GM23338 (cell line): ENCODE results near the gene MYO7B. TPM values are rescaled to one million over a fixed set of nuclear protein-coding genes. Genes with fewer than 3 reads are reported as not detected.

Source experiments
- ATAC-seq: fragments of 200-7000 bp; cut with Tn5 transposase; 3 replicates; pipeline ENCODE4 v1.9.1; 2020
- DNase-seq: peaks from one replicate; pipeline ENCODE4 v3.0.0-alpha.2; 2015; ENCODE audit warnings: low spot score
- H2AFZ ChIP-seq: fragments of 200-600 bp; sonication (generic); 2 replicates; pipeline ENCODE4 v1.8.0; 2016; ENCODE audit warnings: antibody characterized with exemption, mild to moderate bottlenecking, moderate library complexity
- H3F3A ChIP-seq: fragments of 200-600 bp; sonication (generic); replicated peaks from 2 replicates; pipeline ENCODE4 v1.8.0; 2017; ENCODE audit warnings: antibody characterized with exemption, mixed run types, low read depth
- H3K27ac ChIP-seq: fragments of 200-600 bp; sonication (generic); 2 replicates; pipeline ENCODE4 v1.6.1; 2016; ENCODE audit warnings: low read depth
- H3K27me3 ChIP-seq: fragments of 200-600 bp; sonication (generic); 2 replicates; pipeline ENCODE4 v1.8.0; 2016; ENCODE audit warnings: mild to moderate bottlenecking, mixed run types, moderate library complexity; ENCODE audit not compliant: insufficient read depth
- H3K36me3 ChIP-seq: fragments of 200-600 bp; sonication (generic); 2 replicates; pipeline ENCODE4 v1.8.0; 2016; ENCODE audit warnings: mild to moderate bottlenecking; ENCODE audit not compliant: insufficient read depth
- H3K4me1 ChIP-seq: fragments of 200-600 bp; sonication (generic); 2 replicates; pipeline ENCODE4 v1.8.0; 2016; ENCODE audit warnings: mild to moderate bottlenecking, moderate library complexity; ENCODE audit not compliant: insufficient read depth
- H3K4me2 ChIP-seq: fragments of 200-600 bp; sonication (generic); 2 replicates; pipeline ENCODE4 v1.7.1; 2017; ENCODE audit warnings: mixed run types
- H3K4me3 ChIP-seq: fragments of 200-600 bp; sonication (generic); 2 replicates; pipeline ENCODE4 v1.6.1; 2016; ENCODE audit warnings: mixed run types
- H3K79me2 ChIP-seq: fragments of 200-600 bp; sonication (generic); replicated peaks from 2 replicates; pipeline ENCODE4 v1.8.0; 2017; ENCODE audit warnings: mild to moderate bottlenecking; ENCODE audit not compliant: insufficient read depth
- H3K9me2 ChIP-seq: fragments of 200-600 bp; sonication (generic); 2 replicates; pipeline ENCODE4 v1.8.0; 2017; ENCODE audit not compliant: insufficient read depth
- H4K20me1 ChIP-seq: fragments of 200-600 bp; sonication (generic); replicated peaks from 2 replicates; pipeline ENCODE4 v1.8.0; 2017; ENCODE audit warnings: mild to moderate bottlenecking; ENCODE audit not compliant: insufficient read depth
- H3K27ac Mint-ChIP-seq: 2 replicates; pipeline ENCODE4 v1.8.0; 2020; ENCODE audit warnings: inconsistent platforms, mild to moderate bottlenecking, moderate library complexity, mixed read lengths
- H3K27me3 Mint-ChIP-seq: 3 replicates; pipeline ENCODE4 v1.8.0; 2022; ENCODE audit warnings: low read depth, mild to moderate bottlenecking, moderate library complexity, mixed read lengths, inconsistent platforms; ENCODE audit not compliant: insufficient read depth, poor library complexity
- H3K36me3 Mint-ChIP-seq: 3 replicates; pipeline ENCODE4 v1.8.0; 2021; ENCODE audit warnings: low read depth, mild to moderate bottlenecking, inconsistent platforms, moderate library complexity, mixed read lengths
- H3K4me1 Mint-ChIP-seq: 3 replicates; pipeline ENCODE4 v1.8.0; 2020; ENCODE audit warnings: mild to moderate bottlenecking, inconsistent platforms, mixed read lengths
- H3K4me3 Mint-ChIP-seq: 3 replicates; pipeline ENCODE4 v1.8.0; 2021; ENCODE audit warnings: moderate library complexity, mild to moderate bottlenecking, inconsistent platforms, mixed read lengths
- H3K9me3 Mint-ChIP-seq: 3 replicates; pipeline ENCODE4 v1.8.0; 2020; ENCODE audit warnings: moderate library complexity, mild to moderate bottlenecking, inconsistent platforms, mixed read lengths
- CREB1 ChIP-seq: fragments of 250-450 bp; sonication (Bioruptor Pico); IDR thresholded peaks from 2 replicates; pipeline ENCODE4 v1.5.0; 2020; ENCODE audit warnings: low read depth, mild to moderate bottlenecking, moderate library complexity
- EZH2phosphoT487 ChIP-seq: fragments of 200-600 bp; sonication (generic); IDR thresholded peaks from one replicate; pipeline ENCODE4 v1.8.1; 2018; ENCODE audit warnings: antibody characterized with exemption; ENCODE audit not compliant: unreplicated experiment
- JUNB ChIP-seq: IDR thresholded peaks from one replicate; pipeline ENCODE4 v1.6.1; 2016; ENCODE audit warnings: antibody characterized with exemption; ENCODE audit not compliant: unreplicated experiment
- NANOG ChIP-seq: IDR thresholded peaks from 2 replicates; pipeline ENCODE4 v1.6.1; 2016; ENCODE audit warnings: antibody characterized with exemption, borderline replicate concordance
- REST ChIP-seq: IDR thresholded peaks from one replicate; pipeline ENCODE4 v1.6.1; 2018; ENCODE audit warnings: antibody characterized with exemption; ENCODE audit not compliant: unreplicated experiment
- STAT1 ChIP-seq: IDR thresholded peaks from one replicate; pipeline ENCODE4 v1.6.1; 2016; ENCODE audit warnings: antibody characterized with exemption; ENCODE audit not compliant: unreplicated experiment
- ZNF114 ChIP-seq: fragments of 250-450 bp; sonication (Bioruptor Pico); IDR thresholded peaks from 2 replicates; pipeline ENCODE4 v1.5.0; 2020; ENCODE audit warnings: mild to moderate bottlenecking, moderate library complexity
- ZNF462 ChIP-seq: fragments of 250-450 bp; sonication (Bioruptor Pico); IDR thresholded peaks from 2 replicates; pipeline ENCODE4 v1.5.0; 2020; ENCODE audit warnings: mild to moderate bottlenecking, moderate library complexity
- polyA plus RNA-seq: library from polyadenylated mRNA; unstranded; fragments of >200 nt; fragmentation: Nextera tagmentation; extraction: Ambion mirVana; gene quantifications from 2 replicates; pipeline ENCODE4 v1.2.1, GENCODE V29; 2016
- total RNA-seq: library from RNA; depleted of rRNA; stranded (reverse); fragments of >200 nt; shearing (Covaris generic); gene quantifications from 2 replicates; pipeline ENCODE4 v1.2.3, GENCODE V29; 2014

Gene MYO7B
- total and polyA plus RNA-seq, 2 experiments from 2014 or later = not detected

GRCh38 chr2:127560931-127561280, 25.4 kb downstream of the MYO7B start (continued):
- TF ChIP-seq ZNF462 (CRISPR knock-in tag) (no peak), CREB1 (CRISPR knock-in tag) (no peak), ZNF114 (CRISPR knock-in tag) (no peak), NANOG (no peak), EZH2phosphoT487 (no peak)

DNA sequence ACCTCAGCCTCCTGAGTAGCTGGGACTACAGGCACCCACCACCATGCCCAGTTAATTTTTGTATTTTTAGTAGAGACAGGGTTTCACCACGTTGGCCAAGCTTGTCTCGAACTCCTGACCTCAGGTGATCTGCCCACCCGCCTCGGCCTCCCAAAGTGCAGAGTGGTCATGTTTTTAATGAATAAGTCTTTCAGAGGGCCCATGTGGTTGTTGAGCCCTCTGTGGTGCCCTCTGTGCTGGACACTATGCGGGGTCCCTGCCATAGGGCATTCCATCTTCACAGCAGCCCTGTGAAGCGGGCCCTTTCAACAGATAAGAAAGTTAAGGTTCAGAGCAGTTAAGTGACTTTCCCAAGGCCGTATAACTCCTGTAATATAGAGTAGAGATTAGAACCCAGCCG, 25.9 kb downstream of the MYO7B start:
- H3K27ac Mint-ChIP-seq = no peak overlapping the region
- TF ChIP-seq NANOG (no peak), ZNF114 (CRISPR knock-in tag) (no peak), EZH2phosphoT487 (no peak), STAT1 (no peak), JUNB (no peak), REST (no peak)

More for the DNA sequence above, 25.9 kb downstream of the MYO7B start:
- ATAC-seq (no peak), DNase-seq (no peak)
- no peak overlapping the region for H3K4me3 Mint-ChIP-seq
- H3K36me3 ChIP-seq = no peaks in the 10 kb centered on the region
- H4K20me1 ChIP-seq = no peaks in the 10 kb centered on the region
- H3K9me2 ChIP-seq = 0 out of 2 replicates have a peak, but pooled peaks cover 3% of the 10 kb centered on the region
- no peak overlapping the region for H3K27ac ChIP-seq
- H3K4me1 Mint-ChIP-seq = peaks cover 5% of the 10 kb centered on the region
- no peak overlapping the region for H3K4me2 ChIP-seq
- H3K4me3 ChIP-seq = no peak overlapping the region
- H3K79me2 ChIP-seq = no peaks in the 10 kb centered on the region
- H3F3A ChIP-seq = no peaks in the 10 kb centered on the region
- H2AFZ ChIP-seq = no peak overlapping the region
- no peaks in the 10 kb centered on the region for H3K36me3 Mint-ChIP-seq
- H3K4me1 ChIP-seq = 0 out of 2 replicates have a peak, but pooled peaks cover under 1% of the 10 kb centered on the region
- H3K27me3 Mint-ChIP-seq = peaks cover 4% of the 10 kb centered on the region
- H3K27me3 ChIP-seq = no peaks in the 10 kb centered on the region
- H3K9me3 Mint-ChIP-seq = no peaks in the 10 kb centered on the region; the same call in 2 of the 3 replicates
